ENCODE data around the gene RAB11A.

GRCh38 chr15:65904301-65904700 lies 35.0 kb downstream of the RAB11A start:
- TF ChIP-seq CTCF (IDR thresholded peaks at IDR 0.05; ENCODE audit: low read depth, low read length) (no peak), EZH2phosphoT487 (IDR thresholded peaks at IDR 0.05; ENCODE audit: low read depth) (no peak)
